Middle frontal gyrus (tissue), 1 donor: Measurements from ENCODE around the gene ACY1.
A peak's percentile ranks its signal among the peaks of the same experiment; 100 is the strongest.

ENCODE experiments used
- DNase-seq: peaks from one replicate; pipeline ENCODE4 v3.0.0-alpha.2; 2015; ENCODE audit warnings: low spot score; ENCODE audit errors: extremely low spot score

Gene ACY1

DNA sequence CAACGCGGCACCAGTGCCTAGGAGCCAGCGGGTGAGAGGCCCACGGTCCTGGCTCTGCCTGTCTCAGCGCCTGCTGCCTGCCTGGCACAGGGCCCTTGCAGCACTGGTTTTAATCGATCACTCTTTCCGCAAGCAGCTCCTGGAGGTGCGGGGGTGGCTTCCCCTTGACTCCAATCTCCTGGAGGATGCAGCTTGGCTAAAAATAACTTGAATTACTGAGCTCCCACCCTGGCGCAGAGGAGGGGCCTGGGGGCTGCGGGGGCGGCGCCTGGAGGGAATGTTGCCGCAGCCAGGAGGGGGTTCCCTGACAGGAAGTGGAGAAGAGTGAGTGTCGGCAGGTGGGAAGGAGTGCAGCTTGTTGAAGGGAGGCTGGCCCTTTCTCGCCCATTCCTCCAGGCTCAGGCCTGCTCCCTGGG is 22.2 kb downstream of the ACY1 start:
- DNase-seq = peak; percentile 36

DNA sequence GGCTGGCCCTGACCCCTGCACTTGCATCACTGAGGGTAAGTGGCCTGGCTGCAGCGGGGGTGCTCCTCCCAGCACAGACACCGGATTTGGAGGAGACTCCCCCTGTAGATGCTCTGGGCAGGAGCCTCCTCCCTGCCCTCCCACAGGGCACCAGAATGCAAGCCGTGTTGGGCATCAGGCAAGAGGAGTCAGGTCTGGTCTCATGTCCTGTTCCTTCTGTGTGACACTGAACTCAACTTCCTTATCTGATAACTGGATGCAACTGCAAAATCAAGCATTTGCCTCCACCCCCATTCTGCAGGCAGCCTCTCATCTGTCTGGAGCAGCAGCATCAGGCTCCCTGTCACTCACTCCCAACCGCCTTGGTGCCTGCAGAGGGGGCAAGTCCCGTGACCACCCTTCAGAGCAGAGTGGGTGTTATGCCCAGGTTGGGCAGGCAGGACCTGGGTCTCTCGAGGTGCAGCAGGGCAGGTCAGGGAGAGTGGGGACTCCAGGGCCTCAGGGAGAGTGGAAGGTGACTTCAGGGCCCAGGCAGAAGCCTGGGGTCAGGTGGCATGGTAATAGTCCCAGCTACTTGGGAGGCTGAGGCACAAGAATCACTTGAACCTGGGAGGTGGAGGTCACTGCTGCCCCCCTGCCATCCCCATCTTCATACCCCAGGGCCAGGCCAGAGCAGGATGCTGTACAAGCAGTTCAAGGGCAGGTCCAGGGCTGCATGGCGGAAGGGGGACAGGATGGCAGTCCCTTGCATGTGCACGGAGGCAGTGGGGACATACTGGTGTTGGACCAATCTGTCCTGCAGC is 22.9 kb downstream of the ACY1 start:
- DNase-seq = no peak

GRCh38 chr3:52006820-52007133 is 23.4 kb downstream of the ACY1 start:
- DNase-seq = no peak

DNA sequence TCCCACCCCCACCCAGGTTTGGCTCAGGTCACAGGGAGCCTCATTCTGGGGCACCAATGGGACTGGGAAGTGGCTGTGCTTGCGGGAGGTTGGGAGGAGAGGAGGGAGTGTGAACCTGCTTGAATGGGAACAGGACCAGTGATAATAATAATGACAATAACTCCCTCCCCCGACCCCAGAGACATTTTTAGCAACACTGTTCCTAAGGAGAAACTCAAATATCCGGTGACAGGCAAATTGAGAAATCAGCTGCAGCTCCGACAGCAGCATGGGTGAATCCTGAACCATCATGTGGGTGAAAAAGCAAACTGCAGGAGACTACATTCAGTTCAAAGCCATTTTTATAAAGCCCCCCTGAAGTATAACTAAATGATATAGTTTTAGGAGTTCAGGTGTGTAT is 24.0 kb downstream of the ACY1 start:
- DNase-seq = no peak

DNA sequence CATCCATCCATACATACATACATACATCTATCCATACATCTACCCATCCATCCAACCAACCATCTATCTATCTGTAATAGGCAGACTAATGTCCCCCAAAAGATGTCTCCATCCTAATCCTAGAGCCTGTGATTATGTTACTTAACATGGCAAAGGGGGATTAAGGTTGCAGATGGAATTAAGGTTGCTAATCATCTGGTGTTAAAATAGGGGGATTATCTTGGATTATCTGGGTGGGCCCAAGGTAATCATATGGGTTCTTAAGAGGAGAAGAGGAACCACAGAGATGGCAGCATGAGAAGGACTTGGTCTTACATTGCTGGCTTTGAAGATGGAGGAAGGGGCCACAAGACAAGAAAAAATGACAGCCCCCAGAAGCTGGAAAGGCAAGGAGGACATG is 27.1 kb downstream of the ACY1 start:
- DNase-seq = no peak

DNA sequence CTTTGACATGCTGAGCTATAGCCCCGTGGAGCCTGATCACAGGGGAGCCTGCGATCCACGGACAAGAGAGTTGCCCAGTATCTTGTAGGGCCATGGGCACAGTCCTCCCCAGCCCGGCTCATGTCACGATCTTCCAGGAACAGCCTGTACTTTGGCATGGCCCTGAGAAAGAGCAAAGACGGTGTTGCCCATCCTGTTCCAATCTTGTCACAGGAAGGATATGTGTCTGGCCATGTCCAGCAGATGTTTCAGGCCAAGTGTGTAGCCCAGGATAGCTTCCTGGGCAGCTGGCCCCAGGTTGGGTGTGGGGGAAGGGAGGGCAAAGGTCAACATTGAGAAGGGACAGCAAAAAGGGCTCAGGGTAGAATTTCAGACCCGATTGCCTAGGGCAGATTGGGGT is 29.4 kb downstream of the ACY1 start:
- DNase-seq = no peak

DNA sequence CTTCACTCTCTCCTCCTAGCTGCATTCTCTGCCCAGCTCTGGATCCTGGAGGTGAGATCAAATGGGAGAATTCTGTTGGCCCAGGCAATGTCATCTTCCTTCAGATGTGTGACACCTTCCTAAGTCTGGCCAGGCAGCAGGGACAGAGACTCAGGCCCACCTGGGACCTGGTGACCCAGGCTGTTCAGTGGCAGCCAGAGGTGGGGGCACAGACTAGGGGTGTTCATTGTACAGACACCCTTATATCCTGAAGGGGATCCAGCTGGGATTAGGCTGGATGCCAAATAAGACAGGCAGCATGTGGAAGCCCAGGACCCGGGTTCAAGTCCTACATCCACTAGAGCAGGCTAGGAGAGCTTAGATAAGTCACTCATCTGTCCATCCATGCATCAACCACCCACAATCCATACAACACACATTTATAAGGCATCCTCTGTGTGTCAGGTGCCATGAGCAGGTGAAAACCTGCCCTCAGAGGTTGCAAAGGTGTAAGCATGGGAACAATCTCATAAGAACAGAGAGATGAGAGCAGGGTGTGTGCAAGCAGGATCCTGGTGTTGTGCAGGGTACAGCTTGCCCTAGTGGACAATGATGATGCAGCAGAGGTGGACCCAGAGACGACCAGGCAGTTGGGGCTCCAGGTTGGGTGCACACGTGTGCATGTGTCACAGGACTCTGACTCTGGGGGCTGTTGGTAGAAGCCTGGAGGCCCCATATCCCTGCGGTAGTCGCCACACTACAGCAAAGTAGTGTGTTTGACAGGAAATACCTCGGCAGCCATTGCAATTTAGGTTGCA is 30.7 kb downstream of the ACY1 start:
- no peak for DNase-seq

GRCh38 chr3:52014613-52015012 is 31.3 kb downstream of the ACY1 start:
- no peak for DNase-seq

- no peak for DNase-seq
These were observed 32.3 kb downstream of the ACY1 start for GRCh38 chr3:52015438-52016228.

DNA sequence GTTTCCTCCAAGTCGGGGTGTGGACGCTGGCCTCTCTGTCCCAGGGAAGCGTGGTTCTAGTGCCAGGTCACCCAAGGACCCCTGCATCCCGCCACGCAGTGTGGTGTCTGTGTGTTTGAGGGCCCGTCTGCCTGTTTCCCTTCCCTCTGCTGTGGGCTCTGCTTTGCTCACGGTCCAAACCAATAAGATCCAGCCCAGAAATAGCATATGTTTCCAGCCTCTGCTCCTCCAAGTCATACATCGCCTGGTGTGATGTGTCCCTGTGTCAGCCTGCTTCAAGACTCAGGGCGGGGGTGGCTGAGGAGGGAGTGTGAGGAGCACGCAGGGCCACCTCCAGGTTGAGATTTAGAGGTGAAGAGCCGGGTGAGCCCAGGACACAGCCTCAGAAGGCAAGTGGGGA is 34.3 kb downstream of the ACY1 start:
- DNase-seq = no peak

DNA sequence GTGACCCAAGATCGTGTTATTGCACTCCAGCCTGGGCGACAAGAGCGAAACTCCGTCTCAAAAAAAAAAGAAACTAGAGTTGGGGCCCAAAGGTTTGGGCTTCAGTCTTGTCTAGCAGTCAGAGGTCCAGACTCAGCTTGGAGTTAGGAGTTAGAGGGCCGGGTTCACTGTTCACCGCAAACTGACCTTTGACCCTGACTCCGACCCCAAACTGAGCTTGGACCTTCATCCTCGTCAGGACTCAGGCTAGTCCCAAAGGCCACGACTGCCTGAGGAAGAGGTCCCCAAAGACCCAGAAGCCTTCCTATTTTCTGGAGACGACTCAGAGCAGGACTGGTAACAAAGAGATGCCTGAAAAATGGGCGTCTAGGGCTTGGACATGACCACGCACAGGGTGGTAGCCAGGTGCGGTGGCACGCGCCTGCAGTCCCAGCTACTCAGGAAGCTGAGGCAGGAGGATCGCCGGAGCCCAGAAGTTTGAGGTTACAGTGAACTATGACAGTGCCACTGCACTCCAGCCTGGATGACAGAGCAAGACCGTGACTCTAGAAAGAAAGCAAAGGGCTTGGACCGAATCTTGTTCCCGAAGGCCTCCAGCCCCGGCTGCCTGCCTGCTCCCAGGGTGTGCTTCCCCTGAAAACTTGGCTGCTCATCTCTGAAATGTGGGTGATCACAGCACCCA is 35.1 kb downstream of the ACY1 start:
- no peak for DNase-seq

DNA sequence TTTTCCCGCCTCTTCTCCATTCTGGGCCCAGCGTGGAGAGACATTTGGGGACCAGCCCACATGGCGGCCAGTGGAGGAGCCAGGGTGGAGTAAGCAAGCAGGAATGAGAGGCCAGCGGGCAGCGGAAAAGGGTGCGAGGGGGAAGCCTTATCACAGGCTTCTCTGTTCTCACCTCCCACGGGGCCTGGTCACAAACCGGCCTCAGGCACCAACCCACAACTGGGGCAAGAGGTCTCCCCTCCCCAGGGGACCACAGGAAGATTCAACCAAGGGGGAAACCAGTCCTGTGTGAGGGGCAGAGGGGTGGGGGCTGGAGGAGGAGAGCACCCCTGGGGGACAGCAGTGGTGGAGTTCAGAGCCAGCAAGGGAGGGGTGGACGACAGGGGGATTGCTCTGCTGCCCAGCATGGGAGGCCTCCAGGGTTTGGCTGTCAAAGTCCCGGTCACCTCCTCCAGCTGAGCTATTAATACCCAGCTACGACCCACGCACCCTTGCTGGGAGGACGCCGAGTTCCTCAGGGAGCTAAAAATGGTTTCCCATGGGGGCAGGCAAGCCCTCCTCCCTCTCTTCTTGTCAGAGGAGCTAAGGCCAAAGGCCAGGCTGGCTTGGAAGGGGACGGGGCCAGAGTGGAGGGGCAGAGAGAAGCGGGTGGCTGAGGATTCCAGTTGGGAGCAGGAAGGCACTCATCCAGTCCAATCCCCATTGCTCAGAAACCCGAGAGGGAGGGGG is 36.2 kb downstream of the ACY1 start:
- no peak for DNase-seq

GRCh38 chr3:52020796-52021195 is 37.5 kb downstream of the ACY1 start:
- no peak for DNase-seq

DNA sequence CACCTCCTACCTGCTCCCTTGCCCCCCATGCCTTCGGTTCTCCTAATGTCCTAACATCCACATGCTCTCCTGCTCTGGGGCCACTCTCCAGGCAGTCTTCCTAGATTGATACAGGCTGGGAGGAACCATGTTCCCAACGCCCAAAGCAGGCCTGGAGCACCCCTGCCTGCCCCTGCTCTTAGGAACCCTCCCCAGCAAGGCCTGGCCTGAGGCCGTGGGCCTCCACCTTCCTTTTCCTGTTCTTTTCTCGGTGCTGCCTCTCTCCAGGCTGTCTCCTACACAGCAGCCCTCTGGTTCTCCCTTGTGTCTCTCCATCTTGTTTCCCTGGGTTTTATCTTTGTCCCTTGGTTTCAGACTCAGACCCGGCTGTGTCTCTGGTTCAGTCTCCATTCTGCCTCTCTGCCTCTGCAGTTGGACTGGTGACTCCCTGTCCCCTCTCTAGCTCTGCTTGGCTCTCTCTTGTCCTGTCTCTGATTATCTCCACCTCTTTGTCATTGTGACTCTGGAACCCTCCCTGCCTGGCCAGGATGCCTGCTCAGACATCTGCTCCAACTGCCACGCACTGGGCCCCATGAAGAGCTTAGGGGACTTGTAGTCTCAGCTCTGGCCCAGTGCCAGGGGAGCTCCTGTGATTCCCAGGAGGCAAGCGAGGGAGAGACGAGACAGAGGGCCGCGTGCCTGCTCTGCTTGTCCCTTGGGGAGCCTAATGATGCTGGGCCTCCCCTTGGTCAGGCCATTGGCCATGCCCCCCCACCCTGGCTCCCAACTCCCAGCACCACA is 38.3 kb downstream of the ACY1 start:
- DNase-seq = no peak

DNA sequence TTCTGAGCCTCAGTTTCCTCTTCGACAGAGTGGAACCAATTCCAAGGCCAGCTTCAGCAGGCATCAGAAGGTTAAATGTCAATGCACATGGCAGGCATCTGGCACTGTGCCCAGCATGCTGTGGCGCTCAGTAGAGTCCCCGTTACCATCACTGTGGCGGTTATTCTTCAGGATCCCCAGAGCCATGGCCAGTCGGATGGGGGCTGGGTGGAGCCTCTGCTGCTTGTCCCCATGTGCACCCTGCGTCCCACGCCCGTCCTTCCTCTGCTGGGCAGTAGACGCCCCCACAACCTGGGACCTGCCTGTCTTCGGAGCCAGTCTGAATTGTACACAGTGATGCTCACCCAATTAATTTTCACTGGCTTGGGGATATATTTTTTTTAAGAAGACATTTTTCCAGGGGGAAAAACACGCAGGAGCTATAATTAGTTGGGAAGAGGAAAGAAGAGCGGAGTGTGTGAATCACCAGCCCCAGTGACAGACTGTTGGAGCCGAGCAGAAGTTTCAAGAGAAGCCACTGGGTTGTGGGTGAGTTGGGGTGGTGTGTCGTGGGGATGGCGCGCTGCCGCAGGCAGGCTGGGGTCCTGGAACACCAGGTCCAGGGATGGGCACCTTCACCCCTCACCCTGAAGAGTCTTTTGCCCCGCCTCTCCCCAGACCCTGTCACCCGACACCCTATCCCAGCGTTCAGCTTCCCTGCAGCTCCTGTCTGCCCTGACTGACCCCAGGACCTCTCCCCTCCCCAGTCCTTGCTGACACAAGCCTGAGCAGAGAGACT is 39.2 kb downstream of the ACY1 start:
- peak; percentile 37 for DNase-seq

- DNase-seq = no peak
These were observed 39.9 kb downstream of the ACY1 start for GRCh38 chr3:52023101-52023770.

- DNase-seq = no peak
These were observed 40.8 kb downstream of the ACY1 start for GRCh38 chr3:52023860-52024764.
